GM21381 (cell line): ENCODE results near the gene EIF3D.

Experiments used
- ATAC-seq: cut with Tn5 transposase; IDR thresholded peaks from one replicate; pipeline ENCODE4 v1.9.1; 2021; ENCODE audit warnings: mild to moderate bottlenecking, moderate library complexity; ENCODE audit not compliant: unreplicated experiment

The EIF3D gene

GRCh38 chr22:36510384-36510783 lies 18.6 kb downstream of the EIF3D start:
- no peak for ATAC-seq

- ATAC-seq: no peak
These were observed 21.4 kb downstream of the EIF3D start for GRCh38 chr22:36507518-36508010.

- peak; percentile 74 for ATAC-seq
These were observed 22.1 kb downstream of the EIF3D start, which contains the start of gene FOXRED2 for GRCh38 chr22:36506637-36507517. FOXRED2 (minus strand) TSS chr22:36507040; CDS start chr22:36506422, 618 bp downstream.

DNA sequence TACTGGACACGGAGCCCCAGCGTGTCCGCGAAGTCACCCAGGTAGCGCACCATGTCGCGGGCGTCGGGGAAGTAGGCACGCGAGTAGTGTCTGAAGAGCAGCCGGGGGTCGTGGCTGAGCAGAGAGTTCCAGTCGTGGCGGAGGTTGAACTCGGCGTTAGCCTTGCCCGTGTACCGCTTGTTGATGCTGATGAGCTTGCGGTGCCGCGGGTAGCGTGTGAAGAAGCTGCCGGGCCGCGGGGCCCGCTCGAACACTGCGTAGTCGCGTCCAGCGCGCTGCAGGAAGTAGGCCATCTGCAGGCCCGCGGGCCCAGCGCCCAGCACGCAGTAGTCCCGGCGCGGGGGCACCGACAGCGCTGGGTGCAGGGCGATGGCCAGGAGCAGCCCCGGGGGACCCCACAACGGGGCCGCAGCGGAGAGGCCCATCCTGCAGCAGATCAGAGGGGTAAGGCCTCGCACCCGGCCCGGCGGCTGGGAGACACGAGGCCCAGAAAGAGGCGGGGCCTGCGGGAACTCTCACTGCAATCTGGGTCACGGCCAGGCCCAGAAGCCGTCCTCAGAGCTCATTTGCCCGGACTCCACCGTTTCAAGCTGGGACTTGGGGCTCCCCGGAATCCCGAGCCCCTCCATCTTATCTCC lies 22.8 kb downstream of the EIF3D start:
- ATAC-seq: no peak

DNA sequence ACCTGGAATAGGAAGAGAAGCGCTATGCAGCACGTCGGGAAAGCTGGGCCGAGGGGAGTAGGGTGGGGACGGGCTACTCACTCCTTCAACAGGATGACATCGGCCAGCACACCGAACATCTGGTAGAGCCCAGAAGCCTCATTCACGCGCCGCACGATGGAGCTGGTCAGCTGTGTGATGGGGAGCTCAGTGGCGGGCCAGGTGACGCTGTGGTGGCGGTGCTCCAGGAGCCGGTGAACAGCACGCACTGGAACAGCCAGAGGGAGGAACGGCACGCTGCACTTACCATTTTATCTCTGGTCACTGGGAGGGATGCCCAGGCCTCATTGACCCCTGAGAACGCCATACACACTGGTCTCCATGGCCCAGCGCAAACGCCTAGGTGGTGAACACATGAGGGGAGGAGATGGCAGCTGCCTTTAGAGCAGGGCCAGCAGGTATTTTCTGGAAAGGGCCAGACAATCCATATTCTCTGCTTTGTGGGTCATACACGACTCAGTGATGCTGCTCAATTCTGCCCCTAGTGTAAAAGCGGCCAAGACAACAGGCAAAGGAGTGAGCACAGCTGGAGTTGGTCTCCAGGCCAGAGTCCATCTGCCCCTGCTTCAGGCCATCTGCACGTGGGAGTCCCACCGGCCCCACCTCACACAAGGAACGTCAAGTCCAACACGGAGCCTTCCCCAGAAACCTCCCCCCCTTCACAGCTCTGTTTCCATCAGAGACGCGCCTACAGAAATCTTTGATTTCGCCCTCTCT lies 30.9 kb downstream of the EIF3D start:
- no peak for ATAC-seq

- ATAC-seq: peak; percentile 65
These were observed 35.3 kb downstream of the EIF3D start for GRCh38 chr22:36493690-36494110.

DNA sequence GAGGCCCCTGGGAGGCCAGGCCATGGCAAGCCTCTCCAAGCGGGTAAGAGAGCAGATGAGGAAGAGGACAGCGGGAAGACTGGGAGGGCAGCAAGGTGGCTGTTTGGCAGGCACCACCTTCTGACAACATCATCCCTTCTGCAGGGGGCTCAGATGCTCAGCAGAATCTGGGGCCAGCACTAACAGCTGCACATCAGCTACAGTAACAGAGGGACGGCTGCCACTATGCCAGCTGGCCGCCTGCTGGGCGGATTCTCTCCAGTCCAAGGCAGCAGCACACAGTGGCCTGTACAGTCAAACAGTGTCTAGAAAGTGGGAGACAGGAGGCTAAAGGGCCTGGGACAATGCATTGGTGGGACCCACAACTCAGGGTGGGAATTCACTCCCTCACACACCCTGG lies 36.9 kb downstream of the EIF3D start:
- no peak for ATAC-seq

DNA sequence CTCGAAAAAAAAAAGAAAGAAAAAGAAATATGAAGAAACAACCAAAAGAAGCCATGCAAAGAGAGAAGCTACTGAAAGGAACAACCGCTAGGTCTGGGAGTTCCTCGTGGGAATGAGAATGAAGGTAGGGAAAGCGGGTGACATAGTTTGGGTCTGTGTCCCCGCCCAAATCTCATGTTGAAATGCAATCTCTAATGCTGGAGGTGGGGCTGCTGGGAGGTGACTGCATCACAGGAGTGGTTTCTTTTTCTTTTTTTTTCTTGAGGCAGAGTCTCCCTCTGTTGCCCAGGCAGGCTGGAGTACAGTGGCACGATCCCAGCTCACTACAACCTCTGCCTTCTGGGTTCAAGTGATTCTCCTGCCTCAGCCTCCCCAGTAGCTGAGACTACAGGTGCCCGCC lies 37.8 kb downstream of the EIF3D start:
- no peak for ATAC-seq

GRCh38 chr22:36486619-36487384 lies 42.2 kb downstream of the EIF3D start:
- no peak for ATAC-seq

- ATAC-seq: peak; percentile 83
These were observed 47.4 kb downstream of the EIF3D start, which contains the start of gene TXN2 for GRCh38 chr22:36481393-36482168. TXN2 (minus strand) TSS chr22:36481640; CDS start chr22:36480837, 803 bp downstream.

GRCh38 chr22:36480941-36481392 lies 48.0 kb downstream of the EIF3D start:
- ATAC-seq: no peak

- ATAC-seq: no peak
These were observed 50.0 kb downstream of the EIF3D start for GRCh38 chr22:36478966-36479365.

DNA sequence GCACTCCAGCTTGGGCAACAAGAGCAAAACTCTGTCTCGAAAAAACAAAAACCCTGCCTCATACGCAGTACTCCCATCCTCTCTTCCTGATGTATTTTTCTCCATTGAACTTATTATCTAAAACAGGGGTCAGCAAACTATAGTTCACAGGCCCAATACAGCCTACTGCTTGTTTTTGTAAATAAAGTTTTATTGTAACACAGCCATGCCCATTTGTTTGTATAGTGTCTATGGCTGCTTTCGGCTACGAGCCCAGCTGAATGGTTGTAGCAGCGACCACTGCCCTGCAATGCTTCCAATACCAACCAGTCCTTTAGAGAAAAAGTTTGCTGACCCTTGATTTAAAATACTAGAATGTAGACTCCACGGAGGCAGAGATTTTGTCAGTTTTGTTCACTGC lies 53.6 kb downstream of the EIF3D start:
- ATAC-seq: no peak

- ATAC-seq: no peak
These were observed 56.3 kb downstream of the EIF3D start for GRCh38 chr22:36472689-36473088.

DNA sequence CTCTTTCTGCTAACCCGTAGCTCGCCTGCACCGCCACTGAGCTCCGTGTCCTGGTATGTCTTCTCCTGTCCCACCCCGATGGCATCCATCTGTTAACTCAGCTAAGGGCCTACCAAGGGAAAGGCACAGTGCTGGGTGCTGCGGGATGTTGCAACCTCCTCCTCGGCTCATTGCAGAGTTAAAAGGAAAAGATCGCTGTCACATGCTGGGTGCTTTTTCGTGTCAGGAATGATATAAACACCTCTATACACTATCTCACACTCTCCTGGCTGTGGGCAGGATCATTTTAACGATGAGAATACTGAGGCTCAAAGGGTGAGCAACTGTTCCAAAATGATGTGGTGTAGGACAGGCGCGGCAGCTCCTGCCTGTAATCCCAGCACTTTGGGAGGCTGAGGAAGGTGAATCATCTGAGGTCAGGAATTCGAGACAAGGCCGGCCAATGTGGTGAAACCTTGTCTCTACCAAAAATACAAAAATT lies 57.6 kb downstream of the EIF3D start:
- ATAC-seq: no peak

GRCh38 chr22:36470994-36471331 lies 58.0 kb downstream of the EIF3D start:
- ATAC-seq: no peak

DNA sequence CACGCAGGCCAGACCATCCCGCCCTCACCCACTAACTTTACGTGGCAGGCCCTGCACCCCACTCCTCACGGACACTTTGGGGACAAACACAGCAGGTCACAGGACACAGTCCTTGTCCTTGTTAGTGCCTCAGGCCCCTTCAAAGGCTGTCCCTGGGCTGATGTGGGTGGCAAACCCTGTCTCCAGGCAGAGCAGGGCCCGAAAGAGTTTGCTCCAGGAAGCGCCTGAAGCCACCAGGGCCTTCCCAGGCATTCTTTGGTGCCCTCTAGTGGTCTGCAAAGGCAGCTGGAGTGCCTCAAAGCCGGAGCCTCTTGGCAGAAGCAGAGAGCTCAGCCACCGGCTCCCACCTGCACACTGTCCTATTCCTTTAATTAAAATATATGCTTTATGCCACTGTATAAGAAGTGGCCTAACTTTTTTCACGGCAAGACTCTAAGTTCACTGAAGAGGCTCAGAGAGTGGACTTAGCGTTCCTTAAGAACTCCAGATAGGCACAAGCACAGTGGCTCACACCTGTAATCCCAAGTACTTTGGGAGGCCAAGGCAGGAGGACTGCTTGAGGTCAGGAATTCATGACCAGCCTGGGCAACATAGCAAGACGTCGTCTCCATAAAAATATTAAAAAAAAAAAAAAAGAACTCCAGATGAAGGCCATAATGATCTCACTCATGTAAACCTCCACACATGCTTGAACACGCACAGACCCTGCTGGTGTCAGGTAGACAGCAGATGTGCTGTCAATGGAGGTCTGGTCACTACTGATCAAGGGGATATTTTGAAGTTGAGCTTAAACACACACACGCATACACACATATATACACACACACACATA lies 58.6 kb downstream of the EIF3D start:
- ATAC-seq: no peak

- no peak for ATAC-seq
These were observed 59.8 kb downstream of the EIF3D start for GRCh38 chr22:36469094-36469710.
